Activated T-helper 1 cell treated with anti-CD3 and anti-CD28 coated beads, Interleukin-2, amount 50 U/mL, for 16 hours (primary cell): ENCODE data around the gene PHF3.
"Not testable (repeated sequence)": the region's sequence is repeated elsewhere in the genome, so short reads cannot be mapped to it uniquely, and the experiment has no call there.

Source experiments
- DNase-seq, 2 donors: peaks; one replicate each; pipeline ENCODE4 v3.0.0-alpha.2; 2020; ENCODE audit warnings: low read depth in 1 of 2, low spot score in 1 of 2

The PHF3 gene

GRCh38 chr6:63706630-63707029 is 71.0 kb downstream of the PHF3 start:
- no peak for DNase-seq

GRCh38 chr6:63708631-63709030 is 73.0 kb downstream of the PHF3 start:
- no peak for DNase-seq

GRCh38 chr6:63709148-63709547 is 73.5 kb downstream of the PHF3 start:
- no peak for DNase-seq

GRCh38 chr6:63713332-63713731 is 77.7 kb downstream of the PHF3 start:
- no peak for DNase-seq

GRCh38 chr6:63714091-63714490 is 78.5 kb downstream of the PHF3 start:
- DNase-seq: no peak

GRCh38 chr6:63716169-63716568 is 80.6 kb downstream of the PHF3 start:
- no peak for DNase-seq

DNA sequence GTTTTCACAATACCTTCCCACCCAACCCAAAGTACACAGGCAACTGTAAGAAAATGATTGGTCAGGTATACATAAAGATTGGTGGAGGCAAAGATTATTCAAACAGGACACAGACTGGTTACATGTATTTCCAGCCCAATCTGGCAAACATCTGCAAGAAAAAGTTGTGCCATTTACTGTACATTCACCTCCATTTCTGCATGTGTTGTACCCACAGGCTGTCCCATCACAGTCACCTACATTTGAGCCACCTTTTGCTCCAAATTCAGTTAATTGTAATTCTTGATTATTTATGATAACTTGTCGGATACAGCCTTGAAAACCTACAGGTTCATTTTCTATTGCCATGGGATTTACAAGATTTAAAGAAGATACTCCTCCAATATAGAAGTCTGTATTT is 85.6 kb downstream of the PHF3 start:
- no peak for DNase-seq

GRCh38 chr6:63724721-63725120 is 89.1 kb downstream of the PHF3 start:
- no peak for DNase-seq

GRCh38 chr6:63730311-63730710 is 94.7 kb downstream of the PHF3 start:
- DNase-seq: no peak

- no peak for DNase-seq
Observed at GRCh38 chr6:63731930-63732329, 96.3 kb downstream of the PHF3 start.

GRCh38 chr6:63732336-63732735 is 96.7 kb downstream of the PHF3 start:
- DNase-seq: no peak

- no peak for DNase-seq
Observed at GRCh38 chr6:63734923-63735322, 99.3 kb downstream of the PHF3 start.

DNA sequence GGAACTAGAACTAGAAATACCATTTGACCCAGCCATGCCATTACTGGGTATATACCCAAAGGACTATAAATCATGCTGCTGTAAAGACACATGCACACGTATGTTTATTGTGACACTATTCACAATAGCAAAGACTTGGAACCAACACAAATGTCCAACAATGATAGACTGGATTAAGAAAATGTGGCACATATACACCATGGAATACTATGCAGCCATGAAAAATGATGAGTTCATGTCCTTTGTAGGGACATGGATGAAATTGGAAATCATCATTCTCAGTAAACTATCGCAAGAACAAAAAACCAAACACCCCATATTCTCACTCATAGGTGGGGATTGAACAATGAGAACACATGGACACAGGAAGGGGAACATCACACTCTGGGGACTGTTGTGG is 102.6 kb downstream of the PHF3 start:
- DNase-seq: not testable (repeated sequence)

GRCh38 chr6:63739094-63739687 is 103.6 kb downstream of the PHF3 start:
- no peak for DNase-seq

DNA sequence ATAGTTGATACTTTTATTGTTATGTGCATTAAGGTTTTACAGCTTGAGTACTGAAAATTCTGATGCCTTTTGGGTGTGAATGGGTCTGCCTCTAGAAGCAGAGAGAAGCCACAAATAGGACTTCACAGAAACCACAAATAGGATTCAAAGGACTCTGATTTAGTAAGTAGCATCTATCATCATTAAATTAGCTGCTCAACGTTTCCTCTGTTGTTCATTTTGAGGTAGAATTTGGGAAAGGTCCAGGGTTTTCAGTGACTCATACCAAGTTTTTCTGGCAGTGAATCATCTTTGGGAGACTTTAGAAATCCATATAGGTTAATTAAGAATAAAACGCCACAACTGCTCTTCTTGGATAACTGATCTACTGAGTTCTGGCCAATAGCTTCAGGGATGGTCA is 105.1 kb downstream of the PHF3 start:
- no peak for DNase-seq

- DNase-seq: no peak
Observed at GRCh38 chr6:63742060-63742459, 106.5 kb downstream of the PHF3 start.

- DNase-seq: no peak
Observed at GRCh38 chr6:63743691-63744090, 108.1 kb downstream of the PHF3 start.

DNA sequence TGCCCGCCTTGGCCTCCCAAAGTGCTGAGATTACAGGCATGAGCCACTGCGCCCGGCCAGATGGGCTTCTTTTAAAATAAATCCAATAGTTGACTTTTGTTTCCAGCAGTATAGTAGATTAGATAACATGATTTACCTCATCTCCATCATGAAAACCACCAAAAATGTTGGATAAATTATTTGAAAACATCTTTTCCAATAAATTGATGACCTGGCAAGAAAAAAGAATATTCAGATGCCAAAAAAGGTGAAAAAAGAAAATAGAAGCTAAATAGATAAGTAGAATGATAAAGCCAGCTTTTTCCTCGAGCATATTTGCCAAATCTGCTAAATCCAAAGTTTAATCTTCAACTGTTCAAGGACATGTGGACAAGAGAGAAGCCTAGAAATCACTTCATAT is 109.2 kb downstream of the PHF3 start:
- no peak for DNase-seq

GRCh38 chr6:63745784-63746183 is 110.2 kb downstream of the PHF3 start:
- DNase-seq: no peak

DNA sequence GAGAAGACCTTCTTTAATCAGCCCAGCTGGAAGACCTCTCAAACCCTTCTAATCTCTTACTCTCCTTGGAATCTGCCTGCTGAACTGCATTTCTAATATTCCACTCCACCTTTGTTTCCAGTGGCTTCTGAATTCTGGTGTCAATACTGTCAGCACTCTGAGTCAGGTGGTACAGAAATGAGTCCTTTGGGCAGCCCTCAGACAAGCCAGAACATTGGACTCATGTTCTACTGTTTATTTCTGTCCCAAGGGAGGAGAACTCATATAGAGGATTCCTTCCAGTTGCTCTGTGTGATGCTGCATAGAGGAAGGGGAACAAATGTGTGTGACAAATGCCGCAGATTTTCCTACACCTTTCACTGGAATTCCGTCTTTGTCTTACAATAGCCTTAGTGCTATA is 114.8 kb downstream of the PHF3 start:
- DNase-seq: no peak

DNA sequence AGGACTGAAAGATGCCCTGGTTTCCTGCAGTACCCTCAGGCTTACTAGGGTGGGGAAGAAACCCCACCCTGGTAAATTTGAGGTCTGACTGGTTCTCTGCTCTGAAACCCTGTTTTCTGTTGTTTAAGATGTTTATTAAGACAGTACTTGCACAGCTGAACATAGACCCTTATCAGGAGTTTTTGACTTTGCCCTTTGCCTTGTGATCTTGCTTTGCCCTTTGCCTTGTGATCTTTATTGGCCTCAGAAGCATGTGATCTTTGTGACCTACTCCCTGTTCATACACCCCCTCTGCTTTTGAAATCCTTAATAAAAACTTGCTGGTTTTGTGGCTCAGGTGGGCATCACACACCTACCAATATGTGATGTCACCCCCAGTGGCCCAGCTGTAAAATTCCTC is 121.7 kb downstream of the PHF3 start:
- not testable (repeated sequence) for DNase-seq

DNA sequence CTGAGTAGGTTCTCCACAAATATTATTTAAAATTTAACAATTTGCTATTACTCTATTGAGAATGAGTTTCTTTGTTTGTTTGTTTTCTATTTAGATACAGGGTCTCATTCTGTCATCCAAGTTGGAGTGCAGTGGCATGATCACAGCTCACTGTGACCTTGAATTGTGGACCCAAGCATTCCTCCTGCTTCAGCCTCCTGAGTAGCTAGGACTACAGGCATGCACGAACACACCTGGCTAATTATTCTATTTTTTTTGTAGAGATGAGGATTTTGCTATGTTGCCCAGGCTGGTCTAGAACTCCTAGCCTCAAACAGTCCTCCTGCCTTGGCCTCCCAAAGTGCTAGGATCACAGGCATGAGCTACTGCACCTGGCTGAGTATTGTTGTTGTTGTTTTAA is 122.2 kb downstream of the PHF3 start:
- no peak for DNase-seq

- DNase-seq: no peak
Observed at GRCh38 chr6:63759605-63760105, 124.1 kb downstream of the PHF3 start.

DNA sequence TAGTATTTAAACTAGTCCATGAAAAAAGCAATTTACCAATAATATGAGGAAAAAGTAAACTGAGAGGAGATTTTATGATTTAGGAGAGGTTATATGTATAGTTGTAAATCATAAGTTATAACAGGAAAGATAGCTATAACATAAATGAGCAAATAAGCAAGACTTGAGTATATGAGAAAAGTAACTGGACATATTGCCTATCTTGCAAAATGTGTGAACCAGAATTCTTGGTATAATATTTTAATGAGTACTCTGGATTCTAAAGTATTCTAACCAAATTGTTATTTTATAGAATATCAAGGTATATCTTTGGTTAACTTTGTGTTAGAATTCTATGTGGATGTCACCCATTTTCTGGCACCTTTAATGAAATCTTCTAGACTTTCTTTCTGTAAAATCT is 124.6 kb downstream of the PHF3 start:
- DNase-seq: no peak
